IMR-90 (cell line): ENCODE results near the gene HDAC6. TPM values are rescaled to one million over a fixed set of nuclear protein-coding genes. Genes with fewer than 3 reads are reported as not detected.

Experiments
- ATAC-seq: fragments of 200-7000 bp; cut with Tn5 transposase; 2 replicates; pipeline ENCODE4 v1.9.1; 2020; ENCODE audit warnings: low read depth, mild to moderate bottlenecking, moderate library complexity
- BruUV-seq: library from RNA; stranded (reverse); fragments of 400-500 nt; replicated peaks from 2 replicates; lab custom pipeline; 2021; lab: Mats Ljungman, UMichigan
- CTCF ChIA-PET: fragments of 300-600 bp; formaldehyde crosslinking; extraction: SDS; loops from one replicate; lab custom pipeline; 2021; ENCODE audit warnings: antibody characterized with exemption; lab: Yijun Ruan, JAX
- POLR2A ChIA-PET: fragments of 300-600 bp; sonication (Branson Sonifier 250); formaldehyde crosslinking; loops from one replicate; lab custom pipeline; 2022; ENCODE audit warnings: antibody characterized with exemption; ENCODE audit not compliant: unreplicated experiment; lab: Charles Lee
- DNase-seq: peaks from one replicate; pipeline ENCODE4 v3.0.0; 2013
- H2AFZ ChIP-seq: replicated peaks from 2 replicates; pipeline ENCODE3; 2013; ENCODE audit warnings: low read length, mild to moderate bottlenecking; ENCODE audit not compliant: poor library complexity
- H2AK5ac ChIP-seq: 2 replicates; pipeline ENCODE4 v1.6.1; 2013; ENCODE audit warnings: low read depth, low read length, inconsistent platforms
- H2AK9ac ChIP-seq: replicated peaks from 2 replicates; pipeline ENCODE3; 2013; ENCODE audit warnings: mild to moderate bottlenecking, low read depth, low read length, moderate library complexity; ENCODE audit not compliant: poor library complexity
- H2BK120ac ChIP-seq: 2 replicates; pipeline ENCODE4 v1.6.1; 2013; ENCODE audit warnings: low read depth, low read length, inconsistent platforms
- H2BK15ac ChIP-seq: 3 replicates; pipeline ENCODE4 v1.6.1; 2013; ENCODE audit warnings: low read depth, low read length, inconsistent platforms
- H2BK20ac ChIP-seq: 2 replicates; pipeline ENCODE4 v1.6.1; 2013; ENCODE audit warnings: low read depth, mild to moderate bottlenecking, inconsistent platforms, low read length, moderate library complexity
- H2BK5ac ChIP-seq: 2 replicates; pipeline ENCODE4 v1.6.1; 2013; ENCODE audit warnings: mild to moderate bottlenecking, low read depth, low read length, inconsistent platforms; ENCODE audit not compliant: poor library complexity, severe bottlenecking
- H3K14ac ChIP-seq: replicated peaks from 2 replicates; pipeline ENCODE4 v1.6.1; 2013; ENCODE audit warnings: low read depth, low read length, inconsistent platforms
- H3K18ac ChIP-seq: 2 replicates; pipeline ENCODE4 v1.6.1; 2013; ENCODE audit warnings: low read depth, low read length, control low read depth
- H3K23ac ChIP-seq: 2 replicates; pipeline ENCODE4 v1.6.1; 2013; ENCODE audit warnings: low read depth, low read length, inconsistent platforms
- H3K27ac ChIP-seq: 2 replicates; pipeline ENCODE4 v1.5.1; 2013; ENCODE audit warnings: mild to moderate bottlenecking, control low read depth, low read length; ENCODE audit not compliant: insufficient read depth
- H3K27me3 ChIP-seq: 2 replicates; pipeline ENCODE4 v1.6.1; 2013; ENCODE audit warnings: low read length; ENCODE audit not compliant: control insufficient read depth, insufficient read depth
- H3K36me3 ChIP-seq: 2 replicates; pipeline ENCODE4 v1.6.1; 2013; ENCODE audit warnings: low read length, mixed read lengths; ENCODE audit not compliant: control insufficient read depth, insufficient read depth
- H3K4ac ChIP-seq: 2 replicates; pipeline ENCODE4 v1.6.1; 2013; ENCODE audit warnings: low read depth, low read length, inconsistent platforms
- H3K4me1 ChIP-seq: 2 replicates; pipeline ENCODE4 v1.6.1; 2013; ENCODE audit warnings: low read length, mixed read lengths; ENCODE audit not compliant: control insufficient read depth, insufficient read depth
- H3K4me2 ChIP-seq: 2 replicates; pipeline ENCODE4 v1.6.1; 2013; ENCODE audit warnings: low read depth, mild to moderate bottlenecking, control low read depth, low read length, moderate library complexity
- H3K4me3 ChIP-seq: 2 replicates; pipeline ENCODE4 v1.5.1; 2013; ENCODE audit warnings: low read depth, mild to moderate bottlenecking, control low read depth, low read length, moderate library complexity; ENCODE audit not compliant: insufficient read depth
- H3K56ac ChIP-seq: 2 replicates; pipeline ENCODE4 v1.6.1; 2013; ENCODE audit warnings: low read length, inconsistent platforms; ENCODE audit not compliant: insufficient read depth; ENCODE audit errors: extremely low read depth
- H3K79me1 ChIP-seq, 2 experiments: 2 replicates each; pipeline ENCODE4 v1.6.1; 2013; ENCODE audit warnings: low read length in 2 of 2, inconsistent platforms in 1 of 2, low read depth in 1 of 2
- H3K9ac ChIP-seq: 2 replicates; pipeline ENCODE4 v1.6.1; 2013; ENCODE audit warnings: low read depth, low read length, control low read depth
- H3K9me1 ChIP-seq: 2 replicates; pipeline ENCODE4 v1.6.1; 2013; ENCODE audit warnings: low read length, inconsistent platforms; ENCODE audit not compliant: insufficient read depth
- H3K9me3 ChIP-seq: 2 replicates; pipeline ENCODE4 v1.6.1; 2013; ENCODE audit warnings: low read length; ENCODE audit not compliant: control insufficient read depth, insufficient read depth
- H4K20me1 ChIP-seq: 2 replicates; pipeline ENCODE4 v1.6.1; 2013; ENCODE audit warnings: low read length, inconsistent platforms; ENCODE audit not compliant: insufficient read depth
- H4K5ac ChIP-seq: 2 replicates; pipeline ENCODE4 v1.6.1; 2013; ENCODE audit warnings: mild to moderate bottlenecking, low read depth, low read length, control low read depth
- H4K8ac ChIP-seq, 2 experiments: 2 replicates each; pipeline ENCODE4 v1.6.1; 2013; ENCODE audit warnings: low read depth in 2 of 2, low read length in 2 of 2, control low read depth in 1 of 2, inconsistent platforms in 1 of 2
- H4K91ac ChIP-seq: 2 replicates; pipeline ENCODE4 v1.6.1; 2013; ENCODE audit warnings: low read depth, low read length, inconsistent platforms; ENCODE audit not compliant: insufficient read depth
- CEBPB ChIP-seq: IDR thresholded peaks from 2 replicates; pipeline ENCODE4 v1.6.1; 2012; ENCODE audit warnings: low read depth, low read length, improper control_type of control experiment
- CHD1 ChIP-seq: IDR thresholded peaks from 2 replicates; pipeline ENCODE4 v1.6.1; 2012; ENCODE audit warnings: low read depth, low read length, improper control_type of control experiment
- CTCF ChIP-seq: conservative IDR thresholded peaks from 2 replicates; pipeline ENCODE4 v1.5.1; 2012; ENCODE audit warnings: mild to moderate bottlenecking, low read depth, low read length, improper control_type of control experiment
- ELK1 ChIP-seq: fragments of 150-350 bp; IDR thresholded peaks from 2 replicates; pipeline ENCODE4 v1.6.1; 2016; ENCODE audit warnings: low read depth, mild to moderate bottlenecking, low read length, moderate library complexity, borderline replicate concordance
- FOS ChIP-seq: fragments of 150-350 bp; IDR thresholded peaks from 2 replicates; pipeline ENCODE4 v1.6.1; 2016; ENCODE audit warnings: low read depth, low read length
- MAFK ChIP-seq: IDR thresholded peaks from 2 replicates; pipeline ENCODE4 v1.6.1; 2012; ENCODE audit warnings: low read depth, low read length, improper control_type of control experiment
- MAZ ChIP-seq: IDR thresholded peaks from 2 replicates; pipeline ENCODE4 v1.6.1; 2012; ENCODE audit warnings: low read depth, mild to moderate bottlenecking, low read length, improper control_type of control experiment, moderate library complexity, borderline replicate concordance
- NFE2L2 ChIP-seq: fragments of 150-350 bp; IDR thresholded peaks from 2 replicates; pipeline ENCODE4 v1.6.1; 2016; ENCODE audit warnings: low read depth, mild to moderate bottlenecking, low read length
- POLR2A ChIP-seq: IDR thresholded peaks from 2 replicates; pipeline ENCODE4 v1.6.1; 2012; ENCODE audit warnings: mild to moderate bottlenecking, low read depth, low read length
- RAD21 ChIP-seq: IDR thresholded peaks from 2 replicates; pipeline ENCODE4 v1.6.1; 2012; ENCODE audit warnings: low read length, improper control_type of control experiment
- RCOR1 ChIP-seq: IDR thresholded peaks from 2 replicates; pipeline ENCODE4 v1.6.1; 2012; ENCODE audit warnings: mild to moderate bottlenecking, low read length, improper control_type of control experiment; ENCODE audit not compliant: insufficient replicate concordance
- RFX5 ChIP-seq: IDR thresholded peaks from 2 replicates; pipeline ENCODE4 v1.8.0; 2012; ENCODE audit warnings: low read depth, mild to moderate bottlenecking, low read length, moderate library complexity
- SMC3 ChIP-seq: fragments of 150-350 bp; IDR thresholded peaks from 2 replicates; pipeline ENCODE4 v1.6.1; 2016; ENCODE audit warnings: low read depth, mild to moderate bottlenecking, antibody characterized with exemption, low read length, moderate library complexity
- USF2 ChIP-seq: fragments of 150-350 bp; IDR thresholded peaks from 2 replicates; pipeline ENCODE4 v1.6.1; 2017; ENCODE audit warnings: mild to moderate bottlenecking, antibody characterized with exemption, low read length, low read depth
- WGBS, 2 experiments: methylation state at CpG; one replicate each; pipeline versions ENCODE4 v1.1.5 to v1.1.7; 2013; ENCODE audit warnings: missing lambda C conversion rate in 2 of 2; ENCODE audit not compliant: insufficient read length in 1 of 2; ENCODE audit errors: extremely low coverage in 2 of 2; 5-methylcytosine and 5-hydroxymethylcytosine counted together
- dilution Hi-C: fragments of 300-500 bp; cut with HindIII; formaldehyde crosslinking; loops from one replicate; pipeline ENCODE4 v1.14.3; 2018; ENCODE audit warnings: low sequenced_read_pairs; ENCODE audit not compliant: unreplicated experiment
- in situ Hi-C: fragments of 300-500 bp; cut with MboI; formaldehyde crosslinking; loops from 3 replicates; pipeline ENCODE4 v1.14.3; 2019; ENCODE audit warnings: low sequenced_read_pairs, inconsistent platforms, mixed read lengths
- intact Hi-C: fragments of 100-400 bp; cut with micrococcal nuclease; formaldehyde crosslinking; loops from 2 replicates; pipeline ENCODE4 v1.10.0; 2022
- polyA plus RNA-seq, 3 experiments: library from polyadenylated mRNA; depleted of rRNA; stranded (reverse); fragments of >200 nt; gene quantifications; 2 replicates each; pipeline ENCODE4 v1.2.3, GENCODE V29; 2012; ENCODE audit warnings: low replicate concordance in 1 of 3
- total RNA-seq: library from RNA; depleted of rRNA; stranded (reverse); fragments of >200 nt; gene quantifications from 2 replicates; pipeline ENCODE4 v1.2.3, GENCODE V29; 2012

HDAC6 gene
- total and polyA plus RNA-seq, 2 of the 4 experiments (the other 2 are of a cell fraction) = 16.8 to 26.3 TPM

GRCh38 chrX:48818098-48818497 lies 16.2 kb downstream of the HDAC6 start:
- no peak overlapping the region for H3K9ac ChIP-seq
- no peak overlapping the region for H3K14ac ChIP-seq
- H2AK9ac ChIP-seq = peak overlapping the region; percentile 24
- no peak overlapping the region for H3K23ac ChIP-seq
- BruUV-seq = no TSS peak
- H2AK5ac ChIP-seq = no peak overlapping the region
- DNase-seq (no peak), ATAC-seq (no peak)
- in situ Hi-C loops = no loop called here
- no peaks in the 10 kb centered on the region for H3K4me1 ChIP-seq
- H3K56ac ChIP-seq = no peak overlapping the region
- H2BK120ac ChIP-seq = no peak overlapping the region
- H3K18ac ChIP-seq = no peak overlapping the region
- H3K4me2 ChIP-seq = no peak overlapping the region
- TF ChIP-seq POLR2A (no peak), CEBPB (no peak), FOS (no peak), CTCF (no peak), MAZ (no peak), MAFK (no peak), NFE2L2 (no peak), ELK1 (no peak), RCOR1 (no peak), USF2 (no peak), RAD21 (no peak), RFX5 (no peak), CHD1 (no peak), SMC3 (no peak)
- no peaks in the 10 kb centered on the region for H3K27me3 ChIP-seq
- H4K20me1 ChIP-seq = no peaks in the 10 kb centered on the region
- H3K9me3 ChIP-seq = no peaks in the 10 kb centered on the region; the same call in 1 of the 2 replicates
- no peak overlapping the region for H3K4ac ChIP-seq
- no peak overlapping the region for H2AFZ ChIP-seq
- ChIA-PET POLR2A (no interaction called here), CTCF (no interaction called here)
- no peaks in the 10 kb centered on the region for H3K79me1 ChIP-seq
- dilution Hi-C loops = no loop called here
- no peaks in the 10 kb centered on the region for H3K9me1 ChIP-seq
- H2BK15ac ChIP-seq = no peak overlapping the region
- H4K5ac ChIP-seq = no peak overlapping the region
- no peak overlapping the region for H4K8ac ChIP-seq
- H3K4me3 ChIP-seq = no peak overlapping the region
- H3K36me3 ChIP-seq = peaks cover 23% of the 10 kb centered on the region
- H2BK20ac ChIP-seq = no peak overlapping the region
- intact Hi-C loops = no loop called here
- no peak overlapping the region for H3K27ac ChIP-seq
- 79% methylated on average over 7 of the region's 16 CpGs; no CpG with 5 or more reads in 1 of the 2 experiments for WGBS, 2 experiments
- H4K91ac ChIP-seq = no peak overlapping the region
- H2BK5ac ChIP-seq = no peak overlapping the region
